H9 (cell line): Measurements from ENCODE around the gene CD58. TPM values are rescaled to one million over a fixed set of nuclear protein-coding genes. Genes with fewer than 3 reads are reported as not detected.

Source experiments
- DNase-seq: peaks from one replicate; pipeline ENCODE4 v3.0.0-alpha.2; 2017
- H2AFZ ChIP-seq: one replicate; pipeline ENCODE4 v1.6.1; 2013; ENCODE audit warnings: mild to moderate bottlenecking, low read length, control low read depth, moderate library complexity
- H2AK5ac ChIP-seq: 2 replicates; pipeline ENCODE4 v1.6.1; 2013; ENCODE audit warnings: low read length, control low read depth, mixed read lengths; ENCODE audit not compliant: insufficient read length
- H2BK120ac ChIP-seq: one replicate; pipeline ENCODE4 v1.6.1; 2013; ENCODE audit warnings: low read depth, mild to moderate bottlenecking, low read length, control low read depth, inconsistent platforms; ENCODE audit not compliant: poor library complexity, severe bottlenecking
- H2BK12ac ChIP-seq: 2 replicates; pipeline ENCODE4 v1.6.1; 2013; ENCODE audit warnings: low read length, control low read depth, mixed read lengths, low read depth; ENCODE audit not compliant: insufficient read length
- H2BK15ac ChIP-seq: 2 replicates; pipeline ENCODE4 v1.6.1; 2013; ENCODE audit warnings: low read depth, low read length, control low read depth
- H2BK20ac ChIP-seq: one replicate; pipeline ENCODE4 v1.6.1; 2013; ENCODE audit warnings: low read depth, mild to moderate bottlenecking, low read length, control low read depth, inconsistent platforms; ENCODE audit not compliant: poor library complexity, severe bottlenecking
- H2BK5ac ChIP-seq: 2 replicates; pipeline ENCODE4 v1.6.1; 2013; ENCODE audit warnings: low read length, control low read depth, mixed read lengths; ENCODE audit not compliant: insufficient read length
- H3K14ac ChIP-seq: 2 replicates; pipeline ENCODE4 v1.6.1; 2013; ENCODE audit warnings: low read length, control low read depth; ENCODE audit not compliant: insufficient read depth
- H3K18ac ChIP-seq: 2 replicates; pipeline ENCODE4 v1.6.1; 2013; ENCODE audit warnings: low read depth, mild to moderate bottlenecking, mixed read lengths, low read length, control low read depth; ENCODE audit not compliant: insufficient read length
- H3K23ac ChIP-seq: 2 replicates; pipeline ENCODE4 v1.6.1; 2013; ENCODE audit warnings: low read length, control low read depth, mixed read lengths, low read depth; ENCODE audit not compliant: insufficient read length
- H3K23me2 ChIP-seq: 2 replicates; pipeline ENCODE4 v1.6.1; 2013; ENCODE audit warnings: low read depth, mild to moderate bottlenecking, mixed read lengths, low read length, control low read depth; ENCODE audit not compliant: insufficient read length, poor library complexity, severe bottlenecking
- H3K27ac ChIP-seq: 2 replicates; pipeline ENCODE4 v1.5.1; 2013; ENCODE audit warnings: low read length, control low read depth, mixed read lengths, low read depth; ENCODE audit not compliant: insufficient read length
- H3K27me3 ChIP-seq: 2 replicates; pipeline ENCODE4 v1.6.1; 2013; ENCODE audit warnings: low read length, control low read depth, inconsistent platforms; ENCODE audit not compliant: insufficient read depth
- H3K4ac ChIP-seq: 2 replicates; pipeline ENCODE4 v1.6.1; 2013; ENCODE audit warnings: low read depth, mild to moderate bottlenecking, control low read depth, inconsistent platforms, low read length, moderate library complexity
- H3K4me1 ChIP-seq: 2 replicates; pipeline ENCODE4 v1.6.1; 2013; ENCODE audit warnings: low read length, control low read depth, inconsistent platforms; ENCODE audit not compliant: insufficient read depth
- H3K4me2 ChIP-seq: 2 replicates; pipeline ENCODE4 v1.6.1; 2013; ENCODE audit warnings: low read length, control low read depth, mixed read lengths; ENCODE audit not compliant: insufficient read length, insufficient read depth
- H3K56ac ChIP-seq: 2 replicates; pipeline ENCODE4 v1.6.1; 2013; ENCODE audit warnings: low read depth, mild to moderate bottlenecking, mixed read lengths, low read length, control low read depth; ENCODE audit not compliant: insufficient read length
- H3K79me1 ChIP-seq: 2 replicates; pipeline ENCODE4 v1.6.1; 2013; ENCODE audit warnings: low read depth, mild to moderate bottlenecking, moderate library complexity, low read length, control low read depth, inconsistent platforms; ENCODE audit not compliant: insufficient read depth, poor library complexity, severe bottlenecking
- H3K79me2 ChIP-seq: 2 replicates; pipeline ENCODE4 v1.6.1; 2013; ENCODE audit warnings: low read length, control low read depth, inconsistent platforms; ENCODE audit not compliant: insufficient read depth
- H3K9ac ChIP-seq: 2 replicates; pipeline ENCODE4 v1.6.1; 2013; ENCODE audit warnings: low read length, control low read depth, mixed read lengths; ENCODE audit not compliant: insufficient read length; ENCODE audit errors: extremely low read depth
- H3K9me3 ChIP-seq: one replicate; pipeline ENCODE4 v1.6.1; 2013; ENCODE audit warnings: low read depth, low read length, inconsistent platforms; ENCODE audit not compliant: control insufficient read depth
- H3T11ph ChIP-seq: one replicate; pipeline ENCODE4 v1.6.1; 2013; ENCODE audit warnings: mild to moderate bottlenecking, low read length, control low read depth, inconsistent platforms
- H4K20me1 ChIP-seq: one replicate; pipeline ENCODE4 v1.6.1; 2013; ENCODE audit not compliant: control insufficient read depth, insufficient read length, insufficient read depth
- H4K5ac ChIP-seq: 2 replicates; pipeline ENCODE4 v1.6.1; 2013; ENCODE audit warnings: low read depth, mild to moderate bottlenecking, mixed read lengths, low read length, control low read depth; ENCODE audit not compliant: insufficient read length
- H4K8ac ChIP-seq: replicated peaks from 2 replicates; pipeline ENCODE4 v1.6.1; 2013; ENCODE audit warnings: low read length, control low read depth, mixed read lengths, low read depth; ENCODE audit not compliant: insufficient read length
- H4K91ac ChIP-seq: 2 replicates; pipeline ENCODE4 v1.6.1; 2013; ENCODE audit warnings: low read depth, mild to moderate bottlenecking, moderate library complexity, mixed read lengths, low read length, control low read depth; ENCODE audit not compliant: insufficient read length
- H3K27ac Mint-ChIP-seq, 3 experiments: 2 replicates in 2 of 3; 3 replicates in 1 of 3; pipeline ENCODE4 v1.8.0; 2020 to 2021; ENCODE audit warnings: mixed read lengths in 3 of 3, mild to moderate bottlenecking in 1 of 3, moderate library complexity in 1 of 3
- H3K27me3 Mint-ChIP-seq: 2 replicates; pipeline ENCODE4 v1.8.0; 2021; ENCODE audit warnings: low read depth, mild to moderate bottlenecking, moderate library complexity, mixed read lengths
- H3K36me3 Mint-ChIP-seq, 3 experiments: 2 replicates in 2 of 3; 3 replicates in 1 of 3; pipeline ENCODE4 v1.8.0; 2020 to 2021; ENCODE audit warnings: low read depth in 3 of 3, mixed read lengths in 3 of 3; ENCODE audit not compliant: insufficient read depth in 1 of 3
- H3K4me1 Mint-ChIP-seq, 2 experiments: 2 replicates each; pipeline ENCODE4 v1.8.0; 2020; ENCODE audit warnings: mixed read lengths in 2 of 2
- H3K4me3 Mint-ChIP-seq, 2 experiments: 2 replicates in 1 of 2; 3 replicates in 1 of 2; pipeline ENCODE4 v1.8.0; 2020 to 2021; ENCODE audit warnings: mild to moderate bottlenecking in 2 of 2, mixed read lengths in 2 of 2, moderate library complexity in 1 of 2
- H3K9me3 Mint-ChIP-seq, 2 experiments: 2 replicates in 1 of 2; 3 replicates in 1 of 2; pipeline ENCODE4 v1.8.0; 2020; ENCODE audit warnings: mild to moderate bottlenecking in 2 of 2, mixed read lengths in 2 of 2, moderate library complexity in 1 of 2
- WGBS: extraction: QIAGEN DNeasy Blood & Tissue Kit; methylation state at CpG from one replicate; pipeline ENCODE4 v1.1.7; 2013; ENCODE audit warnings: missing lambda C conversion rate, low lambda C conversion rate, mixed read lengths; ENCODE audit not compliant: insufficient read length; ENCODE audit errors: extremely low coverage; 5-methylcytosine and 5-hydroxymethylcytosine counted together
- total RNA-seq: library from RNA; stranded (reverse); gene quantifications from 2 replicates; pipeline ENCODE4 v1.2.1, GENCODE V29; 2021
- TF ChIP-seq, protein P1 (sequence below): fragments of 200-600 bp; sonication (generic); conservative IDR thresholded peaks from 3 replicates; pipeline ENCODE4 v1.8.0; 2021; ENCODE audit warnings: antibody characterized with exemption, mild to moderate bottlenecking

CD58 gene
- total RNA-seq, 1 experiment from 2014 or later: 4.3 TPM

DNA sequence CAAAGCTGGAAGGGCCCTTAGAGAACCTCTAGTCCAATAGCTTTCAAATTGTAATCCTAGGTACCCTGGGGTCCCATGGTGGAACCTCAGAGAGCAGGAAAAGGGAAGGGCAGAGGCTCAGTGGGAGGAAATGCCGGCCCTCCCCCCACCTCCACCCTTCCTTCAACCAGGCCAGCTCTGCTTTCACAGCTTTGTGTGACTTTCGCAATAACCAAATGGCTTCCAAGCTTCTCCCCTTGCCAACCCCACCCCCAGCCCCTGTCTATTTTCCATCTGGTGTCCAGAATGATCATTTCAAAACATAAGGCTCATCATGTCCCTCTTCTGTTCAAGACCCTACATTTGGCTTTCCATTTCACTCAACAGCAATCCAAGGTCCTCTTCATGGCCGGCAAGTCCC is 74.4 kb downstream of the CD58 start:
- Histone ChIP-seq H3K27me3 (no peaks in the 10 kb centered on the region), H3K18ac (no peak overlapping the region), H2BK120ac (no peak overlapping the region), H2AFZ (no peak overlapping the region), H3K9me3 (no peaks in the 10 kb centered on the region), H3T11ph (no peak overlapping the region), H2AK5ac (no peak overlapping the region), H3K23me2 (no peaks in the 10 kb centered on the region), H3K23ac (no peak overlapping the region), H3K14ac (no peak overlapping the region), H4K91ac (no peak overlapping the region), H3K79me2 (no peaks in the 10 kb centered on the region), H3K27ac (no peak overlapping the region), H3K9ac (no peak overlapping the region), H4K5ac (no peak overlapping the region), H2BK5ac (no peak overlapping the region), H3K4ac (no peak overlapping the region), H3K79me1 (no peaks in the 10 kb centered on the region), H3K4me1 (no peaks in the 10 kb centered on the region), H2BK15ac (no peak overlapping the region), H2BK20ac (no peak overlapping the region), H4K8ac (no peak overlapping the region), H3K56ac (no peak overlapping the region), H4K20me1 (no peaks in the 10 kb centered on the region), H2BK12ac (no peak overlapping the region), H3K4me2 (no peak overlapping the region)
- Mint-ChIP-seq H3K4me1 (peaks cover 12 to 16% of the 10 kb centered on the region in 2 experiments; a peak in 3 of 4 replicates), H3K36me3 (no peaks in the 10 kb centered on the region), H3K27me3 (peaks cover 2% of the 10 kb centered on the region; the same call in 1 of the 2 replicates), H3K4me3 (no peak overlapping the region), H3K27ac (no peak overlapping the region), H3K9me3 (no peaks in the 10 kb centered on the region)
- no CpG with 5 or more reads among the region's 3 CpGs for WGBS
- TF ChIP-seq, protein P1, sequence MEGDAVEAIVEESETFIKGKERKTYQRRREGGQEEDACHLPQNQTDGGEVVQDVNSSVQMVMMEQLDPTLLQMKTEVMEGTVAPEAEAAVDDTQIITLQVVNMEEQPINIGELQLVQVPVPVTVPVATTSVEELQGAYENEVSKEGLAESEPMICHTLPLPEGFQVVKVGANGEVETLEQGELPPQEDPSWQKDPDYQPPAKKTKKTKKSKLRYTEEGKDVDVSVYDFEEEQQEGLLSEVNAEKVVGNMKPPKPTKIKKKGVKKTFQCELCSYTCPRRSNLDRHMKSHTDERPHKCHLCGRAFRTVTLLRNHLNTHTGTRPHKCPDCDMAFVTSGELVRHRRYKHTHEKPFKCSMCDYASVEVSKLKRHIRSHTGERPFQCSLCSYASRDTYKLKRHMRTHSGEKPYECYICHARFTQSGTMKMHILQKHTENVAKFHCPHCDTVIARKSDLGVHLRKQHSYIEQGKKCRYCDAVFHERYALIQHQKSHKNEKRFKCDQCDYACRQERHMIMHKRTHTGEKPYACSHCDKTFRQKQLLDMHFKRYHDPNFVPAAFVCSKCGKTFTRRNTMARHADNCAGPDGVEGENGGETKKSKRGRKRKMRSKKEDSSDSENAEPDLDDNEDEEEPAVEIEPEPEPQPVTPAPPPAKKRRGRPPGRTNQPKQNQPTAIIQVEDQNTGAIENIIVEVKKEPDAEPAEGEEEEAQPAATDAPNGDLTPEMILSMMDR: no peak
- no peak for DNase-seq
